ENCODE measurements around the gene MYOM1.
"Not testable (repeated sequence)": the region's sequence is repeated elsewhere in the genome, so short reads cannot be mapped to it uniquely, and the experiment has no call there.

Gene MYOM1

GRCh38 chr18:3035635-3036034 is 184.1 kb downstream of the MYOM1 start:
- no peak for DNase-seq (ENCODE audit: low read depth)

GRCh38 chr18:3032721-3033120 is 187.0 kb downstream of the MYOM1 start:
- DNase-seq (ENCODE audit: low read depth): no peak

GRCh38 chr18:3029215-3029952 is 190.4 kb downstream of the MYOM1 start:
- DNase-seq (ENCODE audit: low read depth): no peak

DNA sequence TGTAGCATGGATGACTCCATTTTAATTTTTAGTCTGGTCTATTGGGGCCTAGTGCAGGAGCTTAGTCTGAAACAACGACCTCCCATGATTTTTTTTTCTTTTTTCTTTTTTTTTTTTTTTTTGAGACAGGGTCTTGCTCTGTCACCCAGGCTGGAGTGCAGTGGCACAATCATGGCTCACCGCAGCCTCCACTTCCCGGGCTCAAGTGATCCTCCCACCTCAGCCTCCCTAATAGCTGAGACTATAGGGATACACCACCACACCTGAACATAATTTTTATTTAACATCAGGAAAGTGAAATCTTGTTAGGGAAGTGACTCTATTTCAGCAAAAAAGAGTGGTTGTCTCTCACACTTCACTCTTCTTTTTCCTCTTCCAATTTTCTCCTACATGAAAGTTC is 191.7 kb downstream of the MYOM1 start:
- not testable (repeated sequence) for DNase-seq (ENCODE audit: low read depth)

DNA sequence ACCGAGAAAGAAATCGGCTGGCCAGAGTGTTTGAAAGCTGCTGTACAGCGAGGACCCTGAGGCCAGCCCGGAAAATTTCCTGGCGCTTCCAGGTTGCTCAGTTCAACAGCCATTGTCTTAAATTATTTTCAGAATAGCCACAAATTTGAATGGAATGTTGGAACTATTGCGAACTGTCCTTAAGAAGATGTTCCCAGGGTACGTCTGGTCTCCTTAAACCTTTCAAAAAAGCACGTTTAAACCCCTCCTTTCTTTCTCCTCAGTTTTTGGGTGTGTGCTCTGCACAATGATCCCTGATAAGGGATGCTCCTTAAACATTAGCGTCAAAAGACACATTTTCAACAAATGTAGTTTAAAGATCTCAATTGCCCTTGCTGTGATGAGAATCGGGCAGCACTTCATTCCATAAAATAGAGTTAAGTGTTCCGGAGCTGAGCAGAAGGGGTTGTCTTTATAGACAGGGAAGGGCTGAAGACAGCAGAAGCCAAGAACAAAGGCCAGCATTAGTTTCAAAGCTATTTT is 192.3 kb downstream of the MYOM1 start:
- DNase-seq (ENCODE audit: low read depth): no peak

GRCh38 chr18:3025544-3025943 is 194.2 kb downstream of the MYOM1 start:
- DNase-seq (ENCODE audit: low read depth): no peak

DNA sequence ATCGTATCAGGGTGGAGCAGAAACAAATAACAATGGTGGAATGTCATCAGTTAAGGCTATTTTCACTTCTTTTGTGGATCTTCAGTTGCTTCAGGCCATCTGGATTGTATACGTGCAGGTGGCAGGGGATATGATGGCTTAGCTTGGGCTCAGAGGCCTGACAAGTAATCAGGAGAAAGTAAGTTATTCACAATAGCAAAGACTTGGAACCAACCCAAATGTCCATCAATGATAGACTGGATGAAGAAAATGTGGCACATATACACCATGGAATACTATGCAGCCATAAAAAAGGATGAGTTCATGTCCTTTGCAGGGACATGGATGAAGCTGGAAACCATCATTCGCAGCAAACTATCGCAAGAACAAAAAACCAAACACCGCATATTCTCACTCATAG is 196.2 kb downstream of the MYOM1 start:
- DNase-seq (ENCODE audit: low read depth): not testable (repeated sequence)
